Adipocyte (in vitro differentiated cells): ENCODE results near the gene CD226.
"Not testable (repeated sequence)": the region's sequence is repeated elsewhere in the genome, so short reads cannot be mapped to it uniquely, and the experiment has no call there.

Experiments used
- DNase-seq: peaks from one replicate; pipeline ENCODE4 v3.0.0-alpha.2; 2015; ENCODE audit warnings: low read depth
- H3K27me3 ChIP-seq: replicated peaks from 2 replicates; pipeline ENCODE4 v1.7.0; 2013; ENCODE audit warnings: mild to moderate bottlenecking, low read length, moderate library complexity; ENCODE audit not compliant: control insufficient read depth, insufficient read depth
- H3K36me3 ChIP-seq: 2 replicates; pipeline ENCODE4 v1.7.0; 2013; ENCODE audit warnings: low read length, mild to moderate bottlenecking, moderate library complexity; ENCODE audit not compliant: control insufficient read depth, insufficient read depth, severe bottlenecking
- H3K4me1 ChIP-seq: 2 replicates; pipeline ENCODE4 v1.7.0; 2013; ENCODE audit warnings: mild to moderate bottlenecking, low read length, moderate library complexity; ENCODE audit not compliant: control insufficient read depth, insufficient read depth
- H3K4me3 ChIP-seq: 2 replicates; pipeline ENCODE4 v1.7.0; 2013; ENCODE audit warnings: mild to moderate bottlenecking, low read length, moderate library complexity
- H3K9ac ChIP-seq: 2 replicates; pipeline ENCODE4 v1.7.0; 2013; ENCODE audit warnings: mild to moderate bottlenecking, low read length, moderate library complexity
- H3K9me3 ChIP-seq: 2 replicates; pipeline ENCODE4 v1.7.0; 2013; ENCODE audit warnings: mild to moderate bottlenecking, low read length, moderate library complexity; ENCODE audit not compliant: control insufficient read depth

Gene CD226

DNA sequence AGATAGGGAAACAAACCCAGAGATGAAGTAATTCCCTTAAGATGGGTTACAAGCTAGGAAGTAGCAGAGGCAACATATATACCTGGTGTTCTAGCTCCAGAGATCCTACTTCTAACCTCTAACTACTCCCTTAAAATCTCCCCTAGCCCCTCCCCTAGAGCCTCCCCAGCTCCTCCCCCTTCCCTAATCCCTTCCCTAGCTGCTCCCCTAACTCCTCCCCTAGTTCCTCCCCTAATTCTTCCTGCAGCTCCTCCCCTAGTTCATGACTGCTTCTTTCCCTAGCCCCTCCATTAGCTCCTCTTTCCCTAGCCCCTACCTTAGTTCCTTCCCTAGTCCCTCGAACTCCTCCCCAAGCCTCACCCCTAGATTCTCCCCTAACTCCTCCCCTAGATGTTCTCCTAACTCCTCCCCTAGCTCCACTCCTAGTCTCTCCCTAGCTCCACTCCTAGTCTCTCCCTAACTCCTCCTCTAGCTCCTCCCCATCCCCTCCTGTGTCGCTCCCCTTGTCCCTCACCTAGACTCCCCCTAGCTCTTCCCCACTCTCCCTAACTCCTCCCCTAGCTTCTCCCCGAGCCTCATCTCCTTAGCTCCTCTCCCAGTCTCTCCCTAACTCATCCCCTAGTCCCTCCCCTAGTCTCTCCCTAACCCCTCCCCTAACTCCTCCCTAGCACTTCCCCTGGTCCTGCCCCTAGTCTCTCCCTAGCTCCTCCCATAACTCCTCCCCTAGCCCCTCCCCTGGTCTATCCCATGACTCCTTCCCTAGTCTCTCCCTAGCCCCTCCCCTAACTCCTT, 108.9 kb downstream of the CD226 start:
- no peaks in the 10 kb centered on the region for H3K9me3 ChIP-seq
- H3K9ac ChIP-seq = no peak overlapping the region
- H3K4me1 ChIP-seq = no peaks in the 10 kb centered on the region
- H3K27me3 ChIP-seq = no peaks in the 10 kb centered on the region
- H3K4me3 ChIP-seq = no peak overlapping the region
- no peaks in the 10 kb centered on the region for H3K36me3 ChIP-seq
- DNase-seq = no peak

DNA sequence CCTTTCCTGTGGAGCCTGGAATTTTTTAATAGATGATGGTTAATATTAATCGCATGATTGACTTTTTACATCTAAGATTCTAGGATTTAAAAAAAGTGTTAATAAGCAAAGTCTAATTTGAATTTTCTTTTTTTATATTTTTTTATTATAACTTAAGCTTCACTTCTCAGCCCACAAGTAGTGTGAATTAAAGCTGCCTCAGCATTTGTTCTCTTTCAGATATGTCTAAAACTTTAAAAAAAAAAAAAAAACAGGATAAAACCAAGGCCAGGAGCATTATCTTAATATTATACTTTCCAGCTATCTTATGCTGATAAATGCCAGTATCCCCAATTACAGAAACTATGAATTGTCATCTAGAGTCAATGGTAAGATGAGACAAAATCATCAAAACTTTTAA, 109.7 kb downstream of the CD226 start:
- Histone ChIP-seq H3K36me3 (no peaks in the 10 kb centered on the region), H3K9ac (no peak overlapping the region), H3K27me3 (no peaks in the 10 kb centered on the region), H3K4me3 (no peak overlapping the region), H3K4me1 (no peaks in the 10 kb centered on the region), H3K9me3 (no peaks in the 10 kb centered on the region)
- no peak for DNase-seq

GRCh38 chr18:69834980-69835379, 112.7 kb downstream of the CD226 start:
- H3K36me3 ChIP-seq, H3K4me3 ChIP-seq, DNase-seq, H3K4me1 ChIP-seq, H3K9me3 ChIP-seq, H3K27me3 ChIP-seq, H3K9ac ChIP-seq: not testable (repeated sequence)

DNA sequence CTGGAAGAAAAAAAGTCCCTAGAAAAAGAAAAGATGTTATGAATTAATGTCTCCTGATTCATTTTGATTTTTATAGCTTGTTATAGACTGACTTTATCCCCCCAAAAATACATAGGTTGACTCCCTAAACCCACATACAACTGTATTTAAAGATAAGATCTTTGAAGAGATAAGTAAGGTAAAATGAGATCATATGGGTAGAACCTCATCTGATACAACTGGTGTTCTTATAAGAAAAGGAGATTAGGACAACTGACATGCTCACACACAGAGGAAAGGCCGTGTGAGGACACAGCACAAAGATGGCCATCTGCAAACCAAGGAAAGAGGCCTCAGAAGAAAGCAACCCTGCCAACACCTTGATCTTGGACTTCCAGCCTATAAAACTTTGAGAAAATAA, 117.5 kb downstream of the CD226 start:
- DNase-seq = no peak
- no peak overlapping the region for H3K9ac ChIP-seq
- no peaks in the 10 kb centered on the region for H3K36me3 ChIP-seq
- H3K27me3 ChIP-seq = no peaks in the 10 kb centered on the region
- H3K4me1 ChIP-seq = no peaks in the 10 kb centered on the region
- H3K4me3 ChIP-seq = no peak overlapping the region
- H3K9me3 ChIP-seq = peaks cover 3% of the 10 kb centered on the region

GRCh38 chr18:69820538-69820937, 127.1 kb downstream of the CD226 start:
- Histone ChIP-seq H3K9ac (no peak overlapping the region), H3K9me3 (peaks cover 6% of the 10 kb centered on the region), H3K27me3 (no peaks in the 10 kb centered on the region), H3K4me3 (no peak overlapping the region), H3K4me1 (no peaks in the 10 kb centered on the region), H3K36me3 (no peaks in the 10 kb centered on the region)
- DNase-seq = no peak

- no peak for DNase-seq
- no peak overlapping the region for H3K9ac ChIP-seq
- H3K36me3 ChIP-seq = no peaks in the 10 kb centered on the region
- no peaks in the 10 kb centered on the region for H3K27me3 ChIP-seq
- peaks cover 6% of the 10 kb centered on the region for H3K9me3 ChIP-seq
- H3K4me1 ChIP-seq = no peaks in the 10 kb centered on the region
- no peak overlapping the region for H3K4me3 ChIP-seq
Measured at GRCh38 chr18:69819460-69819859, 128.2 kb downstream of the CD226 start.

DNA sequence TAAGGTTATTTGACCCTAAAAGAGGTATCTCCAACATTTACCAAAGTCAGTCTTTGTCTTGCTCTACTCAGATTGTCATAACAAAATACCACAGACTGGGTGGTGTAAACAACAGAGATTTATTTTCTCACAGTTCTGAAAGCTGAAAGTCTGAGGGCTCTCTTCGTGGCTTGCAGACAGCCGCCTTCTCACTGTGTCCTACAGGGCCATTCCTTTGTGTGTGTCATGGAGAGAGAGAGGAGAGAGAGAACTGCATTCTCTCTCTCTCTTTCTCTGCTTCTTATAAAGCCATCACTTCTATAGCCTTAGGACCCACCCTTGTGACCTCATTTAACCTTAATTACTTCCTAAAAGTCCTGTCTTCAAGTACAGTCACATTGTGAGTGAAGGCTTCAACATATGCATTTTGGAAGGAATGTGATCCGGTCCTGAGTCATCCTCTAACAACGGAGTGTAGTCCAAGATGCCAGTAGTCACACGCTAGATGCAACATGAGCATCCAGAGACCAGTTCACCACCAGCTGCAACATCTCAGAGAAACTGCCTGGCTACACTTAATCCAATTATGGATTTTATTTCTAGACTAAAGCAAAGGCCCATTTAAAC, 130.2 kb downstream of the CD226 start:
- Histone ChIP-seq H3K27me3 (no peaks in the 10 kb centered on the region), H3K9ac (no peak overlapping the region), H3K4me3 (no peak overlapping the region), H3K9me3 (peaks cover 6% of the 10 kb centered on the region), H3K36me3 (no peaks in the 10 kb centered on the region), H3K4me1 (no peaks in the 10 kb centered on the region)
- peak; percentile 95 for DNase-seq

DNA sequence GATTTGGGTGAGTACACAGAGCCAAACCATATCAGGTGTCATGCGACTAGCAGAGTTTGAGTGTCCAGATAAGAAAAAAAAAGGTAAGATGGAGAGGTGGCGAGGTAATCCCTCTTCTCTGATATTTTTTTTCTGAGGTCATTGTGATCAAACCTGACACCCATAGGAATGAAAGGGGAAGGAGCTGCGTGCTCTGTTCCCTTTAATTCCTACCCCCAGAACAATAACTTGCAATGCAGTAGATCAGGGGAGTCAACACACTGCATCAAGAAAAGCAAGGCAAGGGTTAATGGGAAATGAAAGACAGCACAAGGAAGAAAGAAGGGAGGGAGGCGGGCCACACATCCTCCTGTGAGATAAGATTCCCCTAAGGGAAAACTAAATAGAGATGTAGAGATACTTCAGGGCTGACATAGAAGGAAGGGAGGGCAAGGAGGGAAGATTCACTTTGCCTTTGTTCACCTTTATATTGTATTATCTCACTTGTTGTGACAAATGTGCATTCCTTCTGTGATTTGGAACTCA, 132.8 kb downstream of the CD226 start:
- Histone ChIP-seq H3K4me1 (no peaks in the 10 kb centered on the region), H3K9ac (no peak overlapping the region), H3K4me3 (no peak overlapping the region), H3K36me3 (no peaks in the 10 kb centered on the region), H3K9me3 (peaks cover 5% of the 10 kb centered on the region), H3K27me3 (no peaks in the 10 kb centered on the region)
- DNase-seq = no peak

DNA sequence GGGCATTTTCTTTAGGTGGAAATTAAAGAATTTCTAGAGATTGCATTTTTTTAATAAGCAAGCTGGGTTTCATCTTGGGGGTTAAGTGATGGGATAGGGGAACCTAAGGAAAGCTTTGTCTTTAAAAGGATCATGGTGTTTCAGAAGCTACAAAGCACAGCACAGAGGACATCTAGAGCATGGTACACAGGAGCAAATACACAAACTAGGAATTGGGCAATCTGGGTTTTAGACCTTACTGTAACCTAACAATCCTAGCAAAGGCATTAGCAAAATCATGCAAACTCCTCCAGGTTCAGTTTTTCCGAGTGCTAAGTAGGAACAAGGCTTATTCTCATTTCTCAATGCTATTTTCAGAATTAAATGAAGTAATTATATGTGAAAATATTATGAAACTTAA, 134.1 kb downstream of the CD226 start:
- H3K9ac ChIP-seq = no peak overlapping the region
- DNase-seq = no peak
- H3K9me3 ChIP-seq = peaks cover 8% of the 10 kb centered on the region
- no peaks in the 10 kb centered on the region for H3K27me3 ChIP-seq
- no peak overlapping the region for H3K4me3 ChIP-seq
- no peaks in the 10 kb centered on the region for H3K4me1 ChIP-seq
- no peaks in the 10 kb centered on the region for H3K36me3 ChIP-seq

DNA sequence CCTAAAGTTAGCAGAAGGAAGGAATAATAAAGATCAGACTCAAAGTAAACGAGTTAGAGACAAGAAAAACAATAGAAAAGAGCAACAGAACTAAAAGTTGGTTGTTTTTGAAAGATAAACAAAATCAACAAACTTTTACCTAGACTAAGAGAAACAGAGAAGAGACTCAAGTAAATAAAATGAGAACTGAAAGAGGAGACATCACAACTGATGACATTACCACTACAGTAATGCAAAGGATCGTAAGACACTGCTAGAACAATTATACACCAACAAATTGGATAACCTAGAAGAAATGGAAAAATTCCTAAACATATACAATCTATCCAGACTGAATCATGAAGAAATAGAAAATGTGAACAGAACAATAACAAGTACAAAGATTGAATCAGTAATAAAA, 139.3 kb downstream of the CD226 start:
- no peak for DNase-seq
- Histone ChIP-seq H3K4me1 (no peaks in the 10 kb centered on the region), H3K27me3 (no peaks in the 10 kb centered on the region), H3K4me3 (no peak overlapping the region), H3K9ac (no peak overlapping the region), H3K36me3 (no peaks in the 10 kb centered on the region), H3K9me3 (peaks cover 5% of the 10 kb centered on the region)

- Histone ChIP-seq H3K27me3 (no peaks in the 10 kb centered on the region), H3K4me1 (no peaks in the 10 kb centered on the region), H3K4me3 (no peak overlapping the region), H3K9ac (no peak overlapping the region), H3K36me3 (no peaks in the 10 kb centered on the region), H3K9me3 (peaks cover 3% of the 10 kb centered on the region)
- no peak for DNase-seq
Measured at GRCh38 chr18:69804776-69805501, 142.7 kb downstream of the CD226 start.
